Suprapubic skin (tissue), 3 donors: ENCODE data around the gene C1QTNF5.

Source experiments
- CTCF ChIP-seq, 2 donors: fragments of 200-600 bp in 1 of 2; fragments of 450-650 bp in 1 of 2; sonication (generic) in 1 of 2; IDR thresholded peaks; one replicate each; pipeline ENCODE4 v1.5.1; 2016 to 2019; ENCODE audit warnings: antibody characterized with exemption in 2 of 2, mild to moderate bottlenecking in 1 of 2, moderate library complexity in 1 of 2
- EP300 ChIP-seq: sonication (generic); formaldehyde crosslinking; IDR thresholded peaks from one replicate; pipeline ENCODE4 v1.6.1; 2017; ENCODE audit warnings: antibody characterized with exemption

DNA sequence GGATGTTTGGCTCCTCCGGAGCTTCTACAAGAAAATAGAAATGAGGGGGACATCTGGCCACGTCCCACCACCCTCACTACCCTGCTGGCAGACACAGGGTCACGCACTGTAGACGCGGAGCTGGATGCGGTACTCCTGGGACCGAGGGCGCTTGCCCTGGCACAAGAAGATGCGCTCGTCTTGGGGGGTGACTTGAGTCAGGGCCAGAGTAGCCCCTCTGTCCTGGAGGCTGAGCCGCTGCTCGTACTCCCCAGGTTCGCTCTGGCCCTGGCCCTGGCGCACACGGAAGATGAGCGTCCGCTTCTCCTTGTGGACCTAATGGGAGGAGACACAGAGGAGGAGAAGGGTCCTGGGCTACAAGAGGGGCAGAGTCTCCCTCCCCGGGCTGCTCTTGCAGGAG is 26.0 kb downstream of the C1QTNF5 start:
- TF ChIP-seq CTCF (IDR thresholded peaks at IDR 0.05) (no peak), EP300 (no peak)
